K562 (cell line): Measurements from ENCODE around the gene PIP5K1B. TPM values are rescaled to one million over a fixed set of nuclear protein-coding genes. Genes with fewer than 3 reads are reported as not detected.

ENCODE experiments used
- ATAC-seq: fragments of 200-7000 bp; cut with Tn5 transposase; 3 replicates; pipeline ENCODE4 v1.9.1; 2020; ENCODE audit warnings: moderate library complexity
- BruUV-seq: library from RNA; stranded (reverse); fragments of 400-500 nt; replicated peaks from 2 replicates; lab custom pipeline; 2021; lab: Mats Ljungman, UMichigan
- CTCF ChIA-PET: fragments of 300-600 bp; formaldehyde crosslinking; extraction: SDS; loops from one replicate; lab custom pipeline; 2021; ENCODE audit warnings: low intra/inter-chr PET ratio; lab: Yijun Ruan, JAX
- POLR2A ChIA-PET: fragments of 300-600, 350-650 bp; sonication (Branson Sonifier 250); formaldehyde crosslinking; extraction: SDS; loops from one replicate; lab custom pipeline; 2021; ENCODE audit warnings: antibody characterized with exemption, inconsistent platforms; lab: Yijun Ruan, JAX
- DNase-seq, 4 experiments: peaks; one replicate each; pipeline versions ENCODE4 v3.0.0 to v3.0.0-alpha.2; 2011 to 2018; ENCODE audit warnings: low spot score in 3 of 4, mixed read lengths in 3 of 4; ENCODE audit errors: extremely low read depth in 1 of 4
- FAIRE-seq: peaks from 2 replicates; lab custom pipeline; 2011; peaks lifted over from hg19 to GRCh38; lab: Jason Lieb, UNC
- H2AFZ ChIP-seq: 2 replicates; pipeline ENCODE4 v1.6.0; 2011; ENCODE audit warnings: low read depth, low read length, control low read depth, inconsistent platforms
- H3K27ac ChIP-seq: fragments of 200-600 bp; 3 replicates; pipeline ENCODE4 v1.8.0; 2011; ENCODE audit warnings: low read depth, mild to moderate bottlenecking, control low read depth, inconsistent platforms, low read length, moderate library complexity, mixed read lengths; ENCODE audit errors: extremely low read depth
- H3K27me3 ChIP-seq, 2 experiments: fragments of 300-600 bp in 1 of 2; 2 replicates in 1 of 2; 3 replicates in 1 of 2; pipeline versions ENCODE4 v1.6.0 to v1.8.0; 2011; ENCODE audit warnings: inconsistent platforms in 2 of 2, low read length in 2 of 2, mild to moderate bottlenecking in 1 of 2, mixed read lengths in 1 of 2, moderate library complexity in 1 of 2; ENCODE audit not compliant: control insufficient read depth in 2 of 2, insufficient read depth in 2 of 2
- H3K36me3 ChIP-seq: fragments of 300-600 bp; 3 replicates; pipeline ENCODE4 v1.8.0; 2011; ENCODE audit warnings: mild to moderate bottlenecking, low read length, inconsistent platforms; ENCODE audit not compliant: control insufficient read depth, insufficient read depth
- H3K4me1 ChIP-seq, 2 experiments: fragments of 200-600 bp in 1 of 2; replicated peaks in 1 of 2; 2 replicates in 1 of 2; 3 replicates in 1 of 2; pipeline versions ENCODE4 v1.5.1 to v1.8.0; 2011; ENCODE audit warnings: inconsistent platforms in 2 of 2, low read length in 2 of 2, mild to moderate bottlenecking in 1 of 2, mixed read lengths in 1 of 2, moderate library complexity in 1 of 2; ENCODE audit not compliant: control insufficient read depth in 2 of 2, insufficient read depth in 2 of 2
- H3K4me2 ChIP-seq: 2 replicates; pipeline ENCODE4 v1.6.1; 2011; ENCODE audit warnings: low read length, control low read depth, inconsistent platforms, mixed read lengths; ENCODE audit not compliant: insufficient read depth
- H3K4me3 ChIP-seq: fragments of 200-600 bp; sonication (generic), shearing (Covaris generic); 2 replicates; pipeline ENCODE4 v1.5.1; 2016; ENCODE audit warnings: control low read depth, inconsistent platforms
- H3K79me2 ChIP-seq: fragments of 200-600 bp; 3 replicates; pipeline ENCODE4 v1.8.0; 2011; ENCODE audit warnings: low read length, inconsistent platforms; ENCODE audit not compliant: control insufficient read depth, insufficient read depth
- H3K9ac ChIP-seq, 2 experiments: 2 replicates each; pipeline versions ENCODE4 v1.6.0 to v1.6.1; 2011; ENCODE audit warnings: low read depth in 2 of 2, low read length in 2 of 2, control low read depth in 1 of 2, inconsistent platforms in 1 of 2, mild to moderate bottlenecking in 1 of 2, mixed read lengths in 1 of 2; ENCODE audit not compliant: insufficient read depth in 1 of 2
- H3K9me1 ChIP-seq: one replicate; pipeline ENCODE4 v1.6.0; 2011; ENCODE audit warnings: inconsistent platforms, mild to moderate bottlenecking, low read length, moderate library complexity; ENCODE audit not compliant: control insufficient read depth, insufficient read depth
- H3K9me3 ChIP-seq: replicated peaks from 2 replicates; pipeline ENCODE4 v1.5.1; 2011; ENCODE audit warnings: low read depth, low read length, inconsistent platforms; ENCODE audit not compliant: control insufficient read depth, insufficient read depth
- H4K20me1 ChIP-seq: replicated peaks from 2 replicates; pipeline ENCODE4 v1.6.1; 2011; ENCODE audit warnings: low read length, inconsistent platforms, mixed read lengths; ENCODE audit not compliant: control insufficient read depth, insufficient read depth
- CXXC5 ChIP-seq: fragments of 250-450 bp; sonication (Bioruptor Pico); IDR thresholded peaks from 2 replicates; pipeline ENCODE4 v1.8.0; 2022; ENCODE audit warnings: inconsistent platforms, mild to moderate bottlenecking, moderate library complexity
- E2F3 ChIP-seq: fragments of 250-450 bp; sonication (Bioruptor Pico); IDR thresholded peaks from 2 replicates; pipeline ENCODE4 v1.4.0; 2020; ENCODE audit warnings: mild to moderate bottlenecking
- ZFX ChIP-seq: sonication (generic); formaldehyde crosslinking; IDR thresholded peaks from 2 replicates; pipeline ENCODE4 v1.8.0; 2022; ENCODE audit warnings: mild to moderate bottlenecking, missing genetic modification reagents, moderate library complexity
- WGBS: fragments of 100-300 bp; shearing (Covaris generic); methylation state at CpG from one replicate; pipeline ENCODE4 v1.1.6; 2016; ENCODE audit warnings: low coverage, mixed read lengths; ENCODE audit not compliant: insufficient coverage; ENCODE audit errors: missing lambda C conversion rate; 5-methylcytosine and 5-hydroxymethylcytosine counted together
- in situ Hi-C: fragments of 300-500 bp; cut with MboI; formaldehyde crosslinking; loops from 4 replicates; pipeline ENCODE4 v1.15.0; 2018; ENCODE audit warnings: inconsistent platforms, mixed read lengths
- intact Hi-C: fragments of 100-400 bp; cut with micrococcal nuclease; formaldehyde crosslinking; loops from 2 replicates; pipeline ENCODE4 v1.14.2; 2022
- polyA plus RNA-seq, 8 experiments: library from polyadenylated mRNA; depleted of rRNA in 4 of 8; stranded (reverse) in 5 of 8; unstranded in 3 of 8; fragments of >200 nt; fragmentation: Nextera tagmentation in 2 of 8; fragmentation: Illumina TruSeq in 1 of 8; extraction: Ambion mirVana in 2 of 8; extraction: Trizol in 1 of 8; gene quantifications; 2 replicates each; pipeline versions ENCODE4 v1.2.1 to v1.2.3, GENCODE V29; 2011 to 2014; ENCODE audit warnings: inconsistent platforms in 1 of 8, missing spikeins in 1 of 8
- total RNA-seq, 7 experiments: library from RNA; depleted of rRNA in 6 of 7; stranded (reverse); fragments of >200 nt in 6 of 7; fragmentation: Illumina TruSeq in 2 of 7; extraction: Trizol in 2 of 7; gene quantifications; 2 replicates each; pipeline versions ENCODE4 v1.2.1 to v1.2.3, GENCODE V29; 2011 to 2021; ENCODE audit warnings: low replicate concordance in 1 of 7
- TF ChIP-seq, protein P1 (sequence below): fragments of 450-650 bp; formaldehyde crosslinking; IDR thresholded peaks from 2 replicates; pipeline ENCODE4 v1.4.0; 2022; ENCODE audit warnings: missing genetic modification characterization
- TF ChIP-seq, protein P2 (sequence below): fragments of 250-450 bp; sonication (Bioruptor Pico); IDR thresholded peaks from 2 replicates; pipeline ENCODE4 v1.4.0; 2020; ENCODE audit warnings: mild to moderate bottlenecking, moderate library complexity

The PIP5K1B gene
- total and polyA plus RNA-seq, 9 of the 15 experiments (the other 6 are each of a cell fraction or from before 2014, with no cell fraction given), result 3.1 to 12.9 (median 7.4) TPM

DNA sequence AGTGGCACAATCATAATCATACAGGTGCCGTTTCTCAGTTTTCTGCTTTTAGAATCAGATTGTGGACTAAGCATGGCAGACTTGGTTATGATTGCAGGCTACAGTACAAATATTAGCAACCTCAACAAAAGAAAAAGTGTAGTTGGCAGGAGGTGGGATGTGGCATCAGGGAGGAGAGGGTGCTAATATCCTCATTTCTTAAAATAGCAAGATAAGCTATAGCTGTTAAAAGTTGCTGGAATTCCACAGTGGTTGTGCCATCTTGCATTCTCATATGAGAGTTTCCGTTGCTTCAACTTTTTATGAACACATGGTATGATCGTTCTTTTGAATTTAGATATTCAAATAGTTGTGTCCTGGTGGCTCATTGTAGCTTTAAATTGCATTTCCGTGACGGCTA, 21.4 kb downstream of the PIP5K1B start:
- WGBS, result 90% methylated on average over 5 of the region's 5 CpGs
- H3K9ac ChIP-seq, result no peak overlapping the region
- no peak for FAIRE-seq
- no TSS peak for BruUV-seq
- no peaks in the 10 kb centered on the region for H3K9me1 ChIP-seq
- CTCF ChIA-PET, result no interaction called here
- peaks cover 39% of the 10 kb centered on the region for H3K79me2 ChIP-seq
- intact Hi-C loops, result no loop called here
- no peaks in the 10 kb centered on the region for H3K27me3 ChIP-seq
- in situ Hi-C loops, result no loop called here
- H4K20me1 ChIP-seq, result no peaks in the 10 kb centered on the region
- peaks cover 5 to 17% of the 10 kb centered on the region in 2 experiments; a peak in 4 of 5 replicates for H3K4me1 ChIP-seq
- POLR2A ChIA-PET, result no interaction called here
- H2AFZ ChIP-seq, result no peak overlapping the region
- no peak overlapping the region for H3K4me2 ChIP-seq
- TF ChIP-seq ZFX (CRISPR knock-in tag) (no peak), CXXC5 (no peak), E2F3 (no peak)
- TF ChIP-seq, protein P1, sequence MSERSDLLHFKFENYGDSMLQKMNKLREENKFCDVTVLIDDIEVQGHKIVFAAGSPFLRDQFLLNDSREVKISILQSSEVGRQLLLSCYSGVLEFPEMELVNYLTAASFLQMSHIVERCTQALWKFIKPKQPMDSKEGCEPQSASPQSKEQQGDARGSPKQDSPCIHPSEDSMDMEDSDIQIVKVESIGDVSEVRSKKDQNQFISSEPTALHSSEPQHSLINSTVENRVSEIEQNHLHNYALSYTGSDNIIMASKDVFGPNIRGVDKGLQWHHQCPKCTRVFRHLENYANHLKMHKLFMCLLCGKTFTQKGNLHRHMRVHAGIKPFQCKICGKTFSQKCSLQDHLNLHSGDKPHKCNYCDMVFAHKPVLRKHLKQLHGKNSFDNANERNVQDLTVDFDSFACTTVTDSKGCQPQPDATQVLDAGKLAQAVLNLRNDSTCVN (CRISPR knock-in tag), result no peak
- TF ChIP-seq, protein P2, sequence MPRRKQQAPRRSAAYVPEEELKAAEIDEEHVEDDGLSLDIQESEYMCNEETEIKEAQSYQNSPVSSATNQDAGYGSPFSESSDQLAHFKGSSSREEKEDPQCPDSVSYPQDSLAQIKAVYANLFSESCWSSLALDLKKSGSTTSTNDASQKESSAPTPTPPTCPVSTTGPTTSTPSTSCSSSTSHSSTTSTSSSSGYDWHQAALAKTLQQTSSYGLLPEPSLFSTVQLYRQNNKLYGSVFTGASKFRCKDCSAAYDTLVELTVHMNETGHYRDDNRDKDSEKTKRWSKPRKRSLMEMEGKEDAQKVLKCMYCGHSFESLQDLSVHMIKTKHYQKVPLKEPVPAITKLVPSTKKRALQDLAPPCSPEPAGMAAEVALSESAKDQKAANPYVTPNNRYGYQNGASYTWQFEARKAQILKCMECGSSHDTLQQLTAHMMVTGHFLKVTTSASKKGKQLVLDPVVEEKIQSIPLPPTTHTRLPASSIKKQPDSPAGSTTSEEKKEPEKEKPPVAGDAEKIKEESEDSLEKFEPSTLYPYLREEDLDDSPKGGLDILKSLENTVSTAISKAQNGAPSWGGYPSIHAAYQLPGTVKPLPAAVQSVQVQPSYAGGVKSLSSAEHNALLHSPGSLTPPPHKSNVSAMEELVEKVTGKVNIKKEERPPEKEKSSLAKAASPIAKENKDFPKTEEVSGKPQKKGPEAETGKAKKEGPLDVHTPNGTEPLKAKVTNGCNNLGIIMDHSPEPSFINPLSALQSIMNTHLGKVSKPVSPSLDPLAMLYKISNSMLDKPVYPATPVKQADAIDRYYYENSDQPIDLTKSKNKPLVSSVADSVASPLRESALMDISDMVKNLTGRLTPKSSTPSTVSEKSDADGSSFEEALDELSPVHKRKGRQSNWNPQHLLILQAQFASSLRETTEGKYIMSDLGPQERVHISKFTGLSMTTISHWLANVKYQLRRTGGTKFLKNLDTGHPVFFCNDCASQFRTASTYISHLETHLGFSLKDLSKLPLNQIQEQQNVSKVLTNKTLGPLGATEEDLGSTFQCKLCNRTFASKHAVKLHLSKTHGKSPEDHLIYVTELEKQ (CRISPR knock-in tag), result no peak
- no peak for ATAC-seq
- H3K36me3 ChIP-seq, result no peaks in the 10 kb centered on the region
- H3K4me3 ChIP-seq, result no peak overlapping the region
- no peaks in the 10 kb centered on the region for H3K9me3 ChIP-seq
- DNase-seq, result no peak
- no peak overlapping the region for H3K27ac ChIP-seq
